Thoracic aorta (tissue), 2 donors: ENCODE measurements around the gene LOC128125822.

Experiments used
- ATAC-seq: fragments of 150-250 bp; one replicate; pipeline ENCODE4 v1.8.0; 2017; ENCODE audit warnings: low read depth; ENCODE audit not compliant: insufficient number of reproducible peaks, low FRiP score
- DNase-seq: peaks from one replicate; pipeline ENCODE4 v3.0.0-alpha.2; 2020; ENCODE audit warnings: low spot score
- H3K27ac ChIP-seq, 2 donors: fragments of 200-600 bp; sonication (generic); 1 replicate in 1 of 2; 2 replicates in 1 of 2; pipeline ENCODE4 v1.5.1; 2016; ENCODE audit warnings: mild to moderate bottlenecking in 2 of 2, moderate library complexity in 2 of 2
- H3K27me3 ChIP-seq: fragments of 200-600 bp; sonication (generic); replicated peaks from 2 replicates; pipeline ENCODE4 v1.6.0; 2016; ENCODE audit warnings: mild to moderate bottlenecking; ENCODE audit not compliant: insufficient read depth
- H3K36me3 ChIP-seq: fragments of 200-600 bp; sonication (generic); one replicate; pipeline ENCODE4 v1.5.1; 2016
- H3K4me1 ChIP-seq, 2 donors: fragments of 200-600 bp; sonication (generic); 1 replicate in 1 of 2; 2 replicates in 1 of 2; pipeline versions ENCODE4 v1.5.1 to v1.6.0; 2016; ENCODE audit warnings: low read depth in 2 of 2, mild to moderate bottlenecking in 1 of 2; ENCODE audit not compliant: control insufficient read depth in 1 of 2
- H3K4me3 ChIP-seq: fragments of 200-600 bp; sonication (generic); 2 replicates; pipeline ENCODE4 v1.5.1; 2016; ENCODE audit warnings: mild to moderate bottlenecking
- H3K9me3 ChIP-seq: fragments of 200-600 bp; sonication (generic); 2 replicates; pipeline ENCODE4 v1.5.1; 2016
- TF ChIP-seq, protein P1 (sequence below): fragments of 200-600 bp; sonication (generic); IDR thresholded peaks from one replicate; pipeline ENCODE4 v1.5.1; 2019; ENCODE audit warnings: antibody characterized with exemption

The LOC128125822 gene

DNA sequence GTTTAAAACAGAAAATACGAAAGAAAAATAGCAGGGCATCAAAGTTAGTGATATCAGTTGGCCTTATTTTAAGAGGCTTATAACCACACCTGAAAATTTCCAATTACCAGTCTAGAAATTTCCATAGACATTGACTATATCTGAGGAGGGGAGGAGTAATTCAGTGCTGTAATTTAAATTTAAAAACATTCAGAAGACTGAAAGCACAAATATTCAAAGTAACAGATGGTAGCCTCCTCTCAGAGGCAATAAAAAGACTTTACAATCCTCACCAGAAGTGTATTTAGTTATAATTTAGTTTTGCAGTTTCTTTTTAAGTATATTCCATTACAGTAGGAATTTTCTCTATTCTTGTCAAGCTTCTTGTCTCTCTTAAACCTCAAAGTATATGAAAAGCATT is 18.4 kb upstream of the LOC128125822 start:
- Histone ChIP-seq H3K27me3 (no peaks in the 10 kb centered on the region), H3K9me3 (no peaks in the 10 kb centered on the region), H3K36me3 (no peaks in the 10 kb centered on the region), H3K27ac (no peak overlapping the region), H3K4me3 (no peak overlapping the region), H3K4me1 (no peaks in the 10 kb centered on the region)
- DNase-seq (no peak), ATAC-seq (no peak)
- TF ChIP-seq, protein P1, sequence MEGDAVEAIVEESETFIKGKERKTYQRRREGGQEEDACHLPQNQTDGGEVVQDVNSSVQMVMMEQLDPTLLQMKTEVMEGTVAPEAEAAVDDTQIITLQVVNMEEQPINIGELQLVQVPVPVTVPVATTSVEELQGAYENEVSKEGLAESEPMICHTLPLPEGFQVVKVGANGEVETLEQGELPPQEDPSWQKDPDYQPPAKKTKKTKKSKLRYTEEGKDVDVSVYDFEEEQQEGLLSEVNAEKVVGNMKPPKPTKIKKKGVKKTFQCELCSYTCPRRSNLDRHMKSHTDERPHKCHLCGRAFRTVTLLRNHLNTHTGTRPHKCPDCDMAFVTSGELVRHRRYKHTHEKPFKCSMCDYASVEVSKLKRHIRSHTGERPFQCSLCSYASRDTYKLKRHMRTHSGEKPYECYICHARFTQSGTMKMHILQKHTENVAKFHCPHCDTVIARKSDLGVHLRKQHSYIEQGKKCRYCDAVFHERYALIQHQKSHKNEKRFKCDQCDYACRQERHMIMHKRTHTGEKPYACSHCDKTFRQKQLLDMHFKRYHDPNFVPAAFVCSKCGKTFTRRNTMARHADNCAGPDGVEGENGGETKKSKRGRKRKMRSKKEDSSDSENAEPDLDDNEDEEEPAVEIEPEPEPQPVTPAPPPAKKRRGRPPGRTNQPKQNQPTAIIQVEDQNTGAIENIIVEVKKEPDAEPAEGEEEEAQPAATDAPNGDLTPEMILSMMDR, result no peak

DNA sequence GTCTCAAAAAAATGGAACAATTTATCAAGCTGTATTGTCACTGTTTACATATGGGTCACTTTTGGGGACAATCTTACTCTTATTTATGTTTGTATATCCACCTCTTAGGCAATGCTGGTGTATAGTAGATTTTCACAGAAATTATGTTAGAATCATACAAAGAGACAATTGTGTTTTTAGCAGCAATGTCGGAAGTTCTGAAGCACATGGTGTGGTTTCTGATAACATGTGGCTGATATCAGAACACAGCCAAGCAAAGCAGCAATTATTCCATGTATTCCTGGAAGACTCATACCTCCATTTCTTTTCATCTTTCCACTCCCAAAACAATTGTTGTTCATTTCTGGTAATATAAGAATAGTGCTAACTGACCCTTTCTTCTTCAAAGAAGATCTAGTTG is 17.5 kb upstream of the LOC128125822 start:
- H3K4me1 ChIP-seq, result no peaks in the 10 kb centered on the region
- no peaks in the 10 kb centered on the region for H3K36me3 ChIP-seq
- no peak overlapping the region for H3K4me3 ChIP-seq
- no peak overlapping the region for H3K27ac ChIP-seq
- no peak for DNase-seq
- ATAC-seq, result no peak
- TF ChIP-seq, protein P1, result no peak
- no peaks in the 10 kb centered on the region for H3K9me3 ChIP-seq
- no peaks in the 10 kb centered on the region for H3K27me3 ChIP-seq

DNA sequence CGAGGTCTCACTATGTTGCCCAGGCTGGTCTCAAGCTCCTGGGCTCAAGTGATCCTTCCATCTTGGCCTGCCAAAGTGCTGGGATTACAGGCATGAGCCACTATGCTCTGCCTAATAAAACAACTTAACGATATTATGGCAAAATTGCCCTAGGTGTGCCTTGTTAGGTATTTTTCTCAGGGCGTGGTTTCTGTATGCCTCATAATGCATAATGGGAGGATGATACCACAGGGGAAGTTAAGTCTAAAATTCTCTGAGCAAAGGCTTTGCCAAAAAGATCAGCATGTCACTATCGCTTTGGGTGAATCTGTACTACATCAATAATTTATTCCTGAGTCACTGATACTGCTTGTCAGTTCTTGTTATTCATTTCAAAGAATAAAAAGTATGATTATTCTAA is 15.9 kb upstream of the LOC128125822 start:
- Histone ChIP-seq H3K4me1 (no peaks in the 10 kb centered on the region), H3K27ac (no peak overlapping the region), H3K4me3 (no peak overlapping the region), H3K9me3 (no peaks in the 10 kb centered on the region), H3K27me3 (no peaks in the 10 kb centered on the region), H3K36me3 (no peaks in the 10 kb centered on the region)
- TF ChIP-seq, protein P1, result no peak
- no peak for ATAC-seq
- DNase-seq, result no peak

DNA sequence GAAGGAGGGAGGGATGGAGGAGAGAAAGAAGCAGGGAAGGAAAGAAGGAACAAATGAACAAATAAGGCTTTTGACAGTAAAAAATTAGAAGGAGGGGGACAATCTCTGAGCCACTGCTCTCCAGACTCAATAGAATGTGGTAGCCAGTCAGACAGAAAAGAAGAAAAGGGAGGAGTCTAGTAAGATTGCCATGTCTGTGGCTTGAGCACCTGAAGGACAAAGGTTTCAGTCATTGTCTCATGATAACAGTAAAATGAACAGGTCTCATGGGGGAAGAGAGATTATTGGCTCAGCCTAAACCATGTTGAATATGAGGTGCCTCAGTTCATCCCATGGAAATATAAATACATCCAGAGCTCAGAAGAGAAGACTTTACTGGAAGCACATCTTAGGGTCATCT is 14.0 kb upstream of the LOC128125822 start:
- H3K4me3 ChIP-seq, result no peak overlapping the region
- TF ChIP-seq, protein P1, result no peak
- H3K9me3 ChIP-seq, result no peaks in the 10 kb centered on the region
- no peaks in the 10 kb centered on the region for H3K36me3 ChIP-seq
- no peaks in the 10 kb centered on the region for H3K27me3 ChIP-seq
- H3K4me1 ChIP-seq, result no peaks in the 10 kb centered on the region
- ATAC-seq, result no peak
- H3K27ac ChIP-seq, result no peak overlapping the region
- no peak for DNase-seq

DNA sequence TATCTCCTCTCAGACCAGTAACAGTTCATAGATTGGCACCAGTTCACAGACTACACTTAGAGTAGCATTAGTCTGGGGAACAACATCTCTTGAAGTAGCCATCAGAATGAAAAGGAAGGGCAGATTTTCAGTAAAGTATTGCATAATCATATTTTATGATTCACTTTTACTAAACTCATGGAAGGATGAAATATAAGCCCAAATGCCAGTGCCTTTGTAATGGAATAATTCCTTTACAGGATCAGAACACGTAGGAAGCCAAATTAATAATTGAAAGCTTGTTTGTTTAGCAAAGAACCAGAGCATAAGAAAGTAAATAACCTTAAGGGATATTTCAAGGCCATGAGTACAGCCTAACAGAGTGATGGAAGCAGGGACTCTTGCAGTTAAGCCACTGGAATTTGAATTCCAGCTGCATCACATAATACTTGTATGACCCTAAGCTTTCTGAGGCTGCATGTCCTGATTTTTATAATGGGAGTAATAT is 11.4 kb upstream of the LOC128125822 start:
- ATAC-seq (no peak), DNase-seq (no peak)
- Histone ChIP-seq H3K4me1 (no peaks in the 10 kb centered on the region), H3K4me3 (no peak overlapping the region), H3K9me3 (no peaks in the 10 kb centered on the region), H3K27ac (no peak overlapping the region), H3K36me3 (no peaks in the 10 kb centered on the region), H3K27me3 (no peaks in the 10 kb centered on the region)
- TF ChIP-seq, protein P1, result no peak
